Liver (tissue), 3 donors: ENCODE measurements around the gene RET.

Source experiments
- EGR1 ChIP-seq, 2 donors: IDR thresholded peaks; 2 replicates each; pipeline ENCODE4 v1.6.1; 2016 to 2018; ENCODE audit warnings: antibody characterized with exemption in 2 of 2, low read depth in 2 of 2
- FOXA1 ChIP-seq: IDR thresholded peaks from 2 replicates; pipeline ENCODE4 v1.6.1; 2016; ENCODE audit warnings: antibody characterized with exemption
- JUND ChIP-seq, 2 donors: IDR thresholded peaks; 2 replicates each; pipeline ENCODE4 v1.6.1; 2016; ENCODE audit warnings: antibody characterized with exemption in 2 of 2
- NR2F2 ChIP-seq: IDR thresholded peaks from 2 replicates; pipeline ENCODE4 v1.6.1; 2016; ENCODE audit warnings: antibody characterized with exemption
- SP1 ChIP-seq: IDR thresholded peaks from 2 replicates; pipeline ENCODE4 v1.6.1; 2018; ENCODE audit warnings: antibody characterized with exemption, mild to moderate bottlenecking
- TAF1 ChIP-seq: conservative IDR thresholded peaks from 2 replicates; pipeline ENCODE4 v1.6.1; 2016; ENCODE audit warnings: antibody characterized with exemption, mild to moderate bottlenecking
- TF ChIP-seq, protein P1 (sequence below): fragments of 150-350 bp; IDR thresholded peaks from 2 replicates; pipeline ENCODE4 v1.5.1; 2017; ENCODE audit warnings: improper control_type of control experiment, low read depth, low read length; ENCODE audit not compliant: missing input control
- TF ChIP-seq, protein P2 (sequence below): IDR thresholded peaks from 2 replicates; pipeline ENCODE4 v1.6.1; 2016; ENCODE audit warnings: antibody characterized with exemption
- TF ChIP-seq, protein P3 (sequence below): IDR thresholded peaks from 2 replicates; pipeline ENCODE4 v1.6.1; 2016; ENCODE audit warnings: antibody characterized with exemption
- TF ChIP-seq, protein P4 (sequence below): IDR thresholded peaks from 2 replicates; pipeline ENCODE4 v1.6.1; 2016; ENCODE audit warnings: antibody characterized with exemption, mild to moderate bottlenecking
- donor health status: healthy.
- donor health status: healthy.

DNA sequence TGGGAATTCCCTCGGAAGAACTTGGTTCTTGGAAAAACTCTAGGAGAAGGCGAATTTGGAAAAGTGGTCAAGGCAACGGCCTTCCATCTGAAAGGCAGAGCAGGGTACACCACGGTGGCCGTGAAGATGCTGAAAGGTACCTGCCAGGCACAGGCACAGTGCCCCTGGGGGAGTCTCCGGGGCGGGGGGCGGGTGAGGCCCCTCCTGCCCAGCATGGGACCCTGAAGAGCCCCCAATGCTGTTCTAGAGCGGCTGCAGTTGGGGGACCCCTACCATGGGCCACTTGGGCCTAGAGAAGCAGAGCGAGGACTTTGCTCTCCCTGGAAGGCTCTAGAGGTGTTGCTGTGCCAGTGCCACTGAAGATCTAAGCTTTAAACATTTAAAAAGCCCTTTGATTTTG, 39.7 kb downstream of the RET start:
- TF ChIP-seq, protein P1, sequence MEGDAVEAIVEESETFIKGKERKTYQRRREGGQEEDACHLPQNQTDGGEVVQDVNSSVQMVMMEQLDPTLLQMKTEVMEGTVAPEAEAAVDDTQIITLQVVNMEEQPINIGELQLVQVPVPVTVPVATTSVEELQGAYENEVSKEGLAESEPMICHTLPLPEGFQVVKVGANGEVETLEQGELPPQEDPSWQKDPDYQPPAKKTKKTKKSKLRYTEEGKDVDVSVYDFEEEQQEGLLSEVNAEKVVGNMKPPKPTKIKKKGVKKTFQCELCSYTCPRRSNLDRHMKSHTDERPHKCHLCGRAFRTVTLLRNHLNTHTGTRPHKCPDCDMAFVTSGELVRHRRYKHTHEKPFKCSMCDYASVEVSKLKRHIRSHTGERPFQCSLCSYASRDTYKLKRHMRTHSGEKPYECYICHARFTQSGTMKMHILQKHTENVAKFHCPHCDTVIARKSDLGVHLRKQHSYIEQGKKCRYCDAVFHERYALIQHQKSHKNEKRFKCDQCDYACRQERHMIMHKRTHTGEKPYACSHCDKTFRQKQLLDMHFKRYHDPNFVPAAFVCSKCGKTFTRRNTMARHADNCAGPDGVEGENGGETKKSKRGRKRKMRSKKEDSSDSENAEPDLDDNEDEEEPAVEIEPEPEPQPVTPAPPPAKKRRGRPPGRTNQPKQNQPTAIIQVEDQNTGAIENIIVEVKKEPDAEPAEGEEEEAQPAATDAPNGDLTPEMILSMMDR: no peak
- TF ChIP-seq, protein P2, sequence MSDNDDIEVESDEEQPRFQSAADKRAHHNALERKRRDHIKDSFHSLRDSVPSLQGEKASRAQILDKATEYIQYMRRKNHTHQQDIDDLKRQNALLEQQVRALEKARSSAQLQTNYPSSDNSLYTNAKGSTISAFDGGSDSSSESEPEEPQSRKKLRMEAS: no peak
- TF ChIP-seq JUND (IDR thresholded peaks at IDR 0.05): no peak
- TF ChIP-seq FOXA1: no peak
- TF ChIP-seq EGR1 (IDR thresholded peaks at IDR 0.05; ENCODE audit: low read depth in 2 of 2): no peak
- TF ChIP-seq, protein P3, sequence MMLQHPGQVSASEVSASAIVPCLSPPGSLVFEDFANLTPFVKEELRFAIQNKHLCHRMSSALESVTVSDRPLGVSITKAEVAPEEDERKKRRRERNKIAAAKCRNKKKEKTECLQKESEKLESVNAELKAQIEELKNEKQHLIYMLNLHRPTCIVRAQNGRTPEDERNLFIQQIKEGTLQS: no peak
- TF ChIP-seq TAF1: no peak
- TF ChIP-seq NR2F2: no peak
- no peak for TF ChIP-seq SP1
- TF ChIP-seq, protein P4, sequence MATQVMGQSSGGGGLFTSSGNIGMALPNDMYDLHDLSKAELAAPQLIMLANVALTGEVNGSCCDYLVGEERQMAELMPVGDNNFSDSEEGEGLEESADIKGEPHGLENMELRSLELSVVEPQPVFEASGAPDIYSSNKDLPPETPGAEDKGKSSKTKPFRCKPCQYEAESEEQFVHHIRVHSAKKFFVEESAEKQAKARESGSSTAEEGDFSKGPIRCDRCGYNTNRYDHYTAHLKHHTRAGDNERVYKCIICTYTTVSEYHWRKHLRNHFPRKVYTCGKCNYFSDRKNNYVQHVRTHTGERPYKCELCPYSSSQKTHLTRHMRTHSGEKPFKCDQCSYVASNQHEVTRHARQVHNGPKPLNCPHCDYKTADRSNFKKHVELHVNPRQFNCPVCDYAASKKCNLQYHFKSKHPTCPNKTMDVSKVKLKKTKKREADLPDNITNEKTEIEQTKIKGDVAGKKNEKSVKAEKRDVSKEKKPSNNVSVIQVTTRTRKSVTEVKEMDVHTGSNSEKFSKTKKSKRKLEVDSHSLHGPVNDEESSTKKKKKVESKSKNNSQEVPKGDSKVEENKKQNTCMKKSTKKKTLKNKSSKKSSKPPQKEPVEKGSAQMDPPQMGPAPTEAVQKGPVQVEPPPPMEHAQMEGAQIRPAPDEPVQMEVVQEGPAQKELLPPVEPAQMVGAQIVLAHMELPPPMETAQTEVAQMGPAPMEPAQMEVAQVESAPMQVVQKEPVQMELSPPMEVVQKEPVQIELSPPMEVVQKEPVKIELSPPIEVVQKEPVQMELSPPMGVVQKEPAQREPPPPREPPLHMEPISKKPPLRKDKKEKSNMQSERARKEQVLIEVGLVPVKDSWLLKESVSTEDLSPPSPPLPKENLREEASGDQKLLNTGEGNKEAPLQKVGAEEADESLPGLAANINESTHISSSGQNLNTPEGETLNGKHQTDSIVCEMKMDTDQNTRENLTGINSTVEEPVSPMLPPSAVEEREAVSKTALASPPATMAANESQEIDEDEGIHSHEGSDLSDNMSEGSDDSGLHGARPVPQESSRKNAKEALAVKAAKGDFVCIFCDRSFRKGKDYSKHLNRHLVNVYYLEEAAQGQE: no peak
